AML-193 (cell line): ENCODE results near the gene ITGBL1.

Source experiments
- DNase-seq, 2 experiments: peaks; one replicate each; lab custom pipeline; 2025; lab: John Stamatoyannopoulos, UW

The ITGBL1 gene

DNA sequence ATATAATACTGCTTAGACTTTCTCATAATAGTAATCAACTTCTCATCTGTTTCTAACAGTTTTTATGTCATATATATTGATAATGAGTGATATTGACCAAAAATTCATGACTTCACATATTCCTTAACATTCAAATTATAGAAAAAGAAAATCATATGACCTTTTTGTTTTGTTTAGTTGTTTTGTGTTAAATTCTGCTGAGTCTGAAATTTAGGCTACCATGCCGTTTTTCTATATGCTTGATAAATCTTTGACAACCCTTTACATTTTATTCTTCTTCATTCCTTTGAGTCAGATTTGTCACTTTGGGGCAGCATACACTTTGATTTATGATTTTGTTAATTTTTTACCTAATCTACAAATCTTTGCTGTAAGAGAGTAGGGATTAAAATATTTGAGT lies 176.4 kb downstream of the ITGBL1 start:
- DNase-seq: no peak

DNA sequence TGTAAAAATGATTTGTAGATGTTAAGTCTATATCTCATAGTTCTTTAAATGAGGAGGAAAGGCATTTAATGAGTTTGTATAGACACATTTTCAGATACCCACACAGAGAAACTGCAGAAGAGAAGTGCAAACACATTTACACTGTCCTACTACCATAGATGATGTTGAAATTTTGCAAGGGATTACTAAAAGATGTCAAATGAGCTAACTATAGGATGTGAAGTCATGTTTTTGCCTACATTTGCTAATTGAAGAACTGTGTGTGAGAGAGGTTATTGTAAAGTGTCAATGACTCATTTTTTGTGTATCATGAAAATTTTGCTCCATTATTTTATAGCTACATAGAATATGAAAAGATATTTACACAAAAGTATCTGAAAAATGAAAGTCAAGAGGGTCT lies 178.9 kb downstream of the ITGBL1 start:
- peak; percentile 10 to 22 for DNase-seq

DNA sequence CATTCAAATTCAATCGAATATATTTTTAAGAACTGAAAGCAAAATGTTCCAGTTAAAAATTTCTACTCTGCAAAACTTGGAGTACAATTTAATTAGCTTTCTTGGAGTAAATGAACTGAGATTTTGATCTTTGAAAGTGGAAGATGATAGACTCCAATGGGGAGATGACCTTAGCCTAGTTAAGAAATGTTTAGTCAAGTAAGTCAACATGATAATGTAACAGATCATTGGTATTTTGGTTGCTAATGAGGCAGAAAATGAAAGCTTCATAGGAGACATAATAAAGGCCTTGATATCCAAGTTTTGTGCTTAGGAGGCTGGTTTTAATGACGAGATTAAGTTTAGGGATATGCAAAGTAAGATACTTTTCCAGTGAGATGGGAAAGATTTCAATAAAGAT lies 181.7 kb downstream of the ITGBL1 start:
- DNase-seq: no peak

DNA sequence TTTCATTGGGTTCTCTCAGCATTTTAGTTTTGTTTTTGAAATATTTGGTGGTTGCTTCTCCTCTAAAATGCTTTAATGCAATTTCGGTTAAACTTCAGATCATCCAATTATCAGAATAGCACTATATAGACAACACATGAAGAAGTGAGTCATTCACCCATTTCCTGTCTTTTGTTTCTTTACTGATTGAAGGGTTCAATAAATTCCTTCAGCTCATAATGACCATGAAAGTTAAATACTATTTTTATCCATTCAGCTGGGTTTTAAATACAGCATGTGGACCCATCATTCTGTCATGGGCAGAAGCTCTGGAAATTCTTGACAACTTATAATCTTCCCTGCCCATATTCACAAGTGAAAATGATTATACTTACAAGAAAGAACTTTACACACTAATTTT lies 187.2 kb downstream of the ITGBL1 start:
- no peak for DNase-seq

DNA sequence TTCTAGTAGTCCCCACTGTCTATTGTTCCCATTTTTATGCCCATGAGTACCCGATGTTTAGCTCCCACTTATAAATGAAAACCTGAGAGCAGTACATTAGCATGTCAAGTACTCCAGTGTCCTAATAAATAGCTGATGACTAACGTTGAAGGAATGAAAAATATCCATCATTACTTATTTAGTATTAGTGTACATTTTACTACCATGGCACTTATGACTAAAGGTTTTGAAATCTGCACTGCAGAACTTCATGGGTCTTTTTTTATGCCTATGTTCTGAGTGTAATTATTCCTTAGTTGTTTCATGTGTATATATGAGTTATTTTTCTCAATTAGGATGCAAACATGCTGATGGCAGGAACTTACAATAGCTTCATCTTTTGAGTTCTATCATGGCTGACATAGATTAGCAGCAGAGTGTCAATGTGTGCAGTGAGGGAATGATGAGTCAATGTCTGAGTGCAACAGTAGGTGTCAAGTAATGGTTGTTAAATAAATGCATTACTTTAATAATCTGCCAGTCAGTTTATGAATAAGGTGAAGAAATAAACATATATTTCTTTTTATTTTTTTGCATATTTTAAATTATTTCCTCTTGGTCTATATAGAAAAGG lies 188.4 kb downstream of the ITGBL1 start:
- no peak for DNase-seq

DNA sequence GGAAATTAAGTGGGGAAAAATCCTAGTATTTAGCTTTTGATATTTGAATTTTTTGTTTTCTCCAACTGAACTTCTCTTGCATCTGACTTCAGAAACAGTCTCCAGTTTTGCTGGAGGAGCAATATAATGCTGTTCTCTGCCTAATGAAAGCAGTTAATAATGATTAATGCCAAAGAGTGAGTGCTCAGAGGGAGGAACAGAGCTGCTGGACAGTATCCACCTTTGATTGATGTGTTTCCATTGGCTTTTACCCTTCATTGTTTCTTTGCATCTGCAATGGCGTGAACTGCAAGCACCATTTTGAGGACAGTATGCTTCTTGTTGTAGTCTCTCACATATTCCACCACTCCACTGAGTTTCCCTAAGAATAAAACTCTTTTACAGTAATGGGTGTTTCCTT lies 193.4 kb downstream of the ITGBL1 start:
- DNase-seq: no peak

DNA sequence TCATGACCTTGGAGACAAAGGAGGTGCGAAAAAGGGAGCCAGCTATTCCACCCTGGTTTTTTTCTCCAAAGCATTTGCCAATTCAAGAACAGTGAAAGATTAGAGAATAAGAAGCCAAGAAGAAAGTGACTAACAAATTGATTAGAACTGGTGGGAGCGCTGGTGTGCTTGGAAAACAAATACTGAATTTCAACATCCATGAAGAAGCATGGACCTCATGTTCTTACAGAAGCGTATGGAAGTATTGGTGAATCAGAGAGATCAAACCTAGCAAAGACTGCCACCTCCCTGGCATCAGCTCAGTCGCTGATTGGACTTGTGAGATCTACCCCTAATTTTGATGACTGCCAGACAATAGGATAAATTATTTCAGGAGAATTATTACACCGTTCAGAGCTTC lies 195.3 kb downstream of the ITGBL1 start:
- DNase-seq: no peak

DNA sequence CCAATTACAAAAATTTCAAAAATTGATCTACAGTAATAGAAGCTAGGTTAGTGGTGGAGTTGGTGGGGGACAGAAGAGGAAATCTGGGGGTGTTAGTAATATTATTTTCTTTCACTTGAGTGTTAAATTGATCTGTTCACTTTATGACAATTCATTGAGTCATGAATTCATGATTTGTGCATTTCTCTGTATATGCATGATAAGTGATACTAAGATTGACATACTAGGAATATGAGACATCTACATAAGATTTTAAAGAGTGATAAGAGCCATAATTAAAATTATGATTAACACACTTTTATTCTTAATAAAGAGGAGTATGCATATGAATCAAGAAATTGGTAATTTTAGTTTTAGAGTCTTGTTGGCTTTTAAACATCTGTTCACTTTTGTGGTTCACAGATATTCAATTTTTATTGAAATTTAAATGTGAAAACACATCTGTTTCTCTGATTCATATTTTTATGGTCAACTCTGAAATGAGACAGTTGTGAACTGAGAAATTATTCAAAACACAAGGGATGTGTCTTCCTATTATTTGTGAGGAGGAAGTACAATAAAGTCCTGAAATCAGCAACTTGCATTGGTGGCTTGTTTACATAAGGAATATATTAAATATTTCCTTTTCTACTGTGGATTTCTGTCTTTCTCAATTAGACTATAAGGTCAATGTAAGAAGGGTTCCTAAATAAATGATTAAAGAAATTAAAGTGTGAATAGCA lies 196.5 kb downstream of the ITGBL1 start:
- no peak for DNase-seq

DNA sequence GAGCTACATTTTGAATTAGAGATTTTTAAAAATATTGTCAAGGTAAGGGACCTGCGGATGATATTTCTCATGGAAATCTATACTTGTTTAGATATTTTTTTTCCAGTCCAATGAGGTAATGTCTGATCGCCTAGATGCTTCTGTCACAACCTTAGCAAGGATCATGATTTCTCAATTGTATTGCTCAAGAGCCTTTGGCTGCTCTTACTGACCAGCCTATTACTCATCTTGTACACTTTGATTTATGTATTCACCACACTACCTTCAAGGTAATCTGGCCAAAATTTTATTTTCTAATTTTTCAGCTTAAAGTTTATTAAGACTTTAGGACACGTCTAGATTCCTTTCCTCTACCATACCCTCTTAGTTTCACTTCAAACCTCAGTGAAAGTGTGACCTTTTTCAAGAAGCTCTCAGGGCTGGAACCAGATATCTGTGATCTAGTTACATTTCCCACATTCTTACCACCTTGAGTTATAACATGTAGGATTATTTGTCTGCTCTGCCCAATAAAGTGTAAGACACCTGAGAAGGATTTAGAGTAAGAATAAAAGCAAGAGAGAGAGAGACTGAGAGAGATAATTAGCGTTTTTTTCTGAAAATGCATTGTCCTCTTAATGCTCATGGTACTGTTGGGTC lies 197.1 kb downstream of the ITGBL1 start:
- DNase-seq: peak; percentile 81 to 88

DNA sequence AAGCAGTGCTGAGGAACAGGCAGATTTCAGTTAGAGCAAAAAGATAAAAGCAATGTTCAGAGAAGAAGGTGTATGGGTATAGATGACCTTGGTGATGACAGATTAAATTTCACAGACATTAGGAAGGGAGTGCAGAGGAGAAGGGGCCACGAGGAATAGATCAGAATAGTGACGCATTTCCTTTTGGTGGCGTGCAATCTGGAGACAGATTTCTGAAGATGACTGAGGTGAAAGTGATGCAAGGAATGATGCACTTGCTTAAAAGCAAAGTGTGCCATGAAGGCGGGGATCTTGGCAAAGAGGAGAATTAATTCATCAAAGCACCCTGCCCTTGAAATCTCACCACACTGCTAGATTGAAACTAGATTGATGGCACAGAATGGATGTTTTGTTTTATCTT lies 202.4 kb downstream of the ITGBL1 start:
- DNase-seq: no peak

DNA sequence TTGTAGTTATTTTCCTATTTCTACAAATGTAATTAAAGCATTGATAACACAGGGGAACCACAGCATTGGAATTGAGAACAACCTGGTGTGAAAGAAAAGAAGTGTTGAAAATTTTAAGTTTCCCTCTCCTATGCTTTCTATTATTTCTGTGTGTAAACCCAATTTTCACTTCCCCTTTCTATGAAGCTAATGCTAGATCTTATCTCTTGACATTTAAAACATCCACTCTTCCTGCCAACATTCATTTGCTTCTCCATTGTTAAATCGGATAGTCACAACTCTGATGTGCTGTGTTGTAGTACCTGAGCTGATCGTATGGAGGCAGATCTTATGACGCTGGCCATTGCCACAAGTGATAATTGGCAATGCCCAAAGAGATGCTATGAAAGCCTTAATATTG lies 203.0 kb downstream of the ITGBL1 start:
- peak; percentile 18 to 50 for DNase-seq

DNA sequence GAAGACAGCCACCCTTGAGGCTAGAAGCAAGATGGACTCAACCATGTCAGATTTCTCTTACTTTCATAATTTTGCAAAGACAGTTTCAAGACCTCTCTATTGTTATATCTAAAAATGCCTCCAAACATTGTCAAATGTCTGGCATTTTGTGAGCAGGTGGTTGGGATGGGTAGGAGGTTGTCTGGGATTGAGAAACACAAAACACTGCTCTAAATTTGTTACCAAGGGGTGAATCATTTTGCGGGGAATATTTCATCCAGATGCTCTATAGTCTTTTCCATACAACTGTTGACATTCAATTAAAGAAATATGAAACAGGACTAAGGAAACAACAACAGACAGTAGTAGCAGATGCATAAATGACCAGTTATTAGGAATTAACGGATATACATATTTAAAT lies 208.2 kb downstream of the ITGBL1 start:
- DNase-seq: no peak

DNA sequence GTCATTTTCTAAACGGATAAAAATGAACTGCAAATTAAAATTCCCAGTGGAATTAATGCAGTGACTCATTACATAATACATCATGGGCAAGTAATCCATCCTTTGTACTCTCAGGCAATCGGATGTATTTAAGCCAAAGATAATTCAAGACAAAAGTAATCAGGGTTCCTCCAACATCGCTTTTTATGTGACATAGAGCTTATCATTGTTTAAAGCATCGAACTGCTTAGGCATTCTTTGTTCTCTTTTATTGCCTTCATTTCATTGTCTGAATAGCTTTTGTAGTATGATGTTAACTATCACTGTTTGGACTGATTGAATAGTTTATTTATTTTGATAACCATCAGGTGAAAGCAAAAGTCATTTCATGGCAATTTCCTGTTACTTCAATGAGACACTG lies 209.4 kb downstream of the ITGBL1 start:
- no peak for DNase-seq

DNA sequence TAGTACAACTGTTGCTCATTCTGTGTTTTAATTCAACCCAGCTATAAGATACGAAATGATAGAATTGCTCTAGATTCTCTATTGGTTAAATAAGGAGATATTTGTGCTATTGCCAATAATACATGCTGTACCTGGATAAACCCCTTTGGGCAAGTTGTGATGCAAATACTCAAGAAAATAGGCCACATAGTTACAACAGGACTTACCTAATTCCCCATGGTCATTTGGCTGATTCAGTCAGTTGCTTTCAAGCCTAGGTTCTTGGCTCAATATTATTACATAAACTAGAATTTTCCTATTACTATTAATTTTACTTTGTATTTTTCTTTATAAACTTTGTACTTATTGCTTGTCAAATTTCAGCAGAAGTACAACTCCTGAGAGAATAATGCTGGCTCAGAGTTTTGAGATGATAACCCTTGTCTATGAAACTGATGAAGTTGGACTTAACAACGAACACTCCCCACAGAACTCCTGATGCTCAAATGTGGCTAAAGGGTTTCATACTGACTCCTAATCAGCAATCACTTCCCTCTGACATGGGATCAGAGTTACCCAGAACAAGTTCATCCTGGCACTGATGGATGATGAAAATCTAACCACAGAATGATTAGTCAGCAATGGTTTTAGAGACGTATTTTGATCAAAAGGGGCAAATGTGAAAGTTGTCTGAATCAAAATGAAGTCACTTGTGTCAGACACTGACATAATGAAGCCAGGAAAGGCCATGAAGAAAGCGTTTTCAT lies 221.1 kb downstream of the ITGBL1 start:
- no peak for DNase-seq

DNA sequence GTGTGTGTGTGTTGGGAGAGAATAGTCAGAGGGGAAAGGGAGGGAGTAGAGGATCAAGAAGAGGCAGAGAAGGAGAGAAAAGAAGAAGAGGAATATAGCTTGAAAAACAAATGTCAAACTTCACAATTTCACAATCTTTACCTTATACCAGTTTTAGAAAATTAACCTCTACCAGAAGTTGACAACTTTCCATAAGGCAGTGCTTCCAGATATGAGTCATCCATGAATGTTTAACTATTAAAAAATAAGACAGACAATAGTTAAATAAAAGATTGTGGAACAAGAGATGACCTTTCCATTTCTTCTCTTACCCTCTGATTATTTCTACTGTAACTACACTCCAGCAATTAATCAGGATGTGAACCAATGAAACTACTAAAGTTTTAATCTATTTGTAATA lies 229.4 kb downstream of the ITGBL1 start:
- DNase-seq: peak; percentile 26 to 34

DNA sequence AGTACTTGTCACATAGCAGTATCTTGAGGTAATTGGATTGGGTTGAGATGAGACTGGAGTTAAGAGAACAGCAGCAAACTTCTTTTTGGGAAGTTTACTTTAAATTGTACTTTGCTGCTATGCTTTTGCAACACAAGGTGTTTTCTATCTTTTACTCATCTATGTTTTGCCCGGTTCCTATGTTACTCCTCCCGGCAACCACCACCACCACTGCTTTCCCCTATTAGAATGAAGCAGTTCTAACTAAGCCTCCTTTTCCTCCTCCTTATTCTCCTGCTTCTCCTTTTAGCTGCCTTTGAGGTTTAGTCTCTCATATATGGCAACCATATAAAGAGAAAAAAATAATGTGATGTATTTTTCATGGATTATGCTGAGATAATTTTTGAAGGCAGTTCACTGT lies 233.5 kb downstream of the ITGBL1 start:
- no peak for DNase-seq

DNA sequence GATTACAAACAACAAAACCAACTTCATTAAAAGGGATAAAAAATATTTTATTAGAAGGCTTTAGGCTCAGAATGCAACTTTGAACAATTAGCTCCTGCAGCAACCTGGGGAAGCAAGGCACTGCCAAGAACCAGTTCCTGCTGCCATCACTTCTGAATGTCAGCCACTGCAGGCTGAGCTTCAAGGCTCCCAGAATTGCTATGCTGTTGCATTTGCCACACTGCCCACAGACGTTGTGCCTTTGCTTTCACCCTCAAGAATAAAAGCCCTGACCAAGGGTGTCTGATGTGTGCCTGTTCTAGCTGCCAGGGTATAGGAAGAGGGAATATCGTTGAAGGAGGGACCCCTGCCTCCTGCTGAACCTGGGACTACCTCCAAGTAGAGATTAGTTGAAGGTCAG lies 238.4 kb downstream of the ITGBL1 start:
- no peak for DNase-seq

DNA sequence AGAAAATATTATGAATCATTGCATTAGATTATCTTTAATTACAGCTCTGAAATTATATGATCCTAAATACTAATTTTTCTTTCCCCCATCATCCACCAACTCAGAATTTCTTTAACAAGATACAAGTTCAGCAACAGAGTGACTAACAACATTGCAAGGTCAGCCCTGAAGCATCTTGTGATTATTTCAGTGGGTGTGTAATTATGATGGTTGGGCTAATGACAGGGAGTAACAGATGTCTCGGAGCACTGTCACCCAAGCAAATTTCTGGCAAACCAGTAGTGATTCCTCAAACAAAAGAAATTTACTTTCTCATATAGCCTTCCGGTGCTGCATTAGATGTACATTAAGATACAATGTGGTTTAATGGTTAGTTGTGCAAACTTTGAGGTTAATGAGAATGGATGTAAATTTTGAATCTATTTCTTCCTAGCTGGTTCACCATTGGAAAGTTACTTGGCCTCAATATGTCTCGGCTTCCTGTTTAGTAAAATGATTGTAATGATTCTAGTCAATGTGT lies 238.9 kb downstream of the ITGBL1 start:
- DNase-seq: no peak

DNA sequence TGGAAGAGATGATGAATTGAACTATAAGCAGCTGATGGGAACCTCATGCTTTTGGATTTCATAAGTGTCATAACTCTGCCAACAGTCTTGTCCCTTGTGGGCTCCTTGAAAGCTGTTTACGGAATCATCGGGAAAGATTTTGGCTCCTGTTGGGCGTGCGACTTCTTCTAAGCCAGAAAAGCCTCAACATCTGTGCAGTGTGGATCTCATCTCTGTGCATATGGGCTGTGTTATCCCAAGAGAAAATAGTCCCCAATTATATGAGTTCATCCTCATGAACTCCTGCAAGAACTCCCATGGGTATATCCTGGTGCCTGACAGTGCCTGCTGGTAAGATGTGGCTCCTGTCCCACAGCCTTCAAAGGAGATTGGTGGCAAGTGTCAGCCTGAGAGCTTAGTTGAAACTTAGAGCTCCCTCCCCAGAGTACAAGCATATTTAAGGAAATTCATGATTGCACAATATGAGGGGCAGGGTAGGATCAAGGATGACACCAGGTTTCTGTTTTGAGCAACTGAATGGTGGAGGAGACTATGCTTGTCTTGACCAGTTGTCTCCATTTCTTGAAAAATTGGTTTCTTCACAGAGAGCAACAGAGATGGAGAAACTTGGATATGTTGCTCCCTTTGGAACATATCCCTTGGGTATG lies 243.5 kb downstream of the ITGBL1 start:
- peak; percentile 48 to 62 for DNase-seq

DNA sequence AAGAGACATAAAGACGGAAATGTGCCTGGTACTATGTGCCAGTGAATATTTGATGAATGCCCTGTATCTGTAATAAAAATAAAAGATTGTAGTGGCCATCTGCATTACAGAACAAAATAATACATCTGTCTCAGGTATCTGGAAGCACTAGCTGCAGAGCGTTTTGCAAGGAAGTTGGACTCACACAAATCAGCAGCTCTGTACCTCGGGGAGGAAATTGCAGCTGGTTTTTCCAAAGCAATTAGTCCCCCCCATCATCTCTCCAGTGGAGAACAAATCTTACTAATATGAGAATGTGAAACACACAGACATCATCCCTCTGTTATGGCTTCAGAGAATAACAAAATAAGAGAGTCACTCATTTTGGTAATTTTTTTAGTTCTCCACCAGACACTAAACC lies 245.3 kb downstream of the ITGBL1 start:
- DNase-seq: no peak

DNA sequence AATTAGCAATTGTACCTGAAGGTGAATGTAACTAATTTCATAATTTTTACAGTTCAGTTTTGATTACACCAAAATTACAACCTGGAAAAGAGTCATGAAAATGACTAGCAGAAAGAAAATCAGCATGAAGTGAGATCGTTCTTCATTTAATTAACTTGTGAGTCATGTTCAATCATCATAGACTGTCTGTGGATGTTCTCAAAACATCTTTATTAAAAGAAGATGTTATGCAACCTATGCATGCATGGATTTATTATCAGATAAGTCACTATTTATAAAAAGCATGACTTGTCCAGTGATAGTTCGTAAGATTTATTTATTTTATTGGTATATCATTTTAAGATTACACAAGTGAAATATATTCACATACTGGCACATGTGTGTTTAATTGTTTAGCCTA lies 245.9 kb downstream of the ITGBL1 start:
- DNase-seq: no peak

DNA sequence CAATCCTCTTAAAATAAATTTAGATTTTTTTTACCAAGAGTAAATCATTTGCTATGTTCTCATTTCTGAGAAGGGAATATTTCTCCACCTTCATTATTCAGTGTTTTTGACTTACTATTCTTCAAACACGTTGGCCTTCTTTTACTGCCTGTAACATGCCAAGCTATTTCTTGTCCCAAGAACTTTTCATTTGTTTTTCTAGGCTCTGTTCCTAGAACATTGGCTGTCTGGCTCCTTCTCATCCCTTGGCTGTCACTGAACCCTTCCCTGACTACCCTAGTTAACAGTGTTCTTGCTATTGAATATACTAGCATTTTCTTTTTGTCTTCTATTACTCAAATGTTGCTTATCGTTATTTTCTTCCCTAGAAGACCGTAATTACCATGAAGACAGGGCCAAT lies 248.1 kb downstream of the ITGBL1 start:
- no peak for DNase-seq
